HG02642 (cell line): ENCODE measurements around the gene MAGED1.
"Not testable (repeated sequence)": the region's sequence is repeated elsewhere in the genome, so short reads cannot be mapped to it uniquely, and the experiment has no call there.

Source experiments
- ATAC-seq: cut with Tn5 transposase; IDR thresholded peaks from one replicate; pipeline ENCODE4 v1.9.1; 2021; ENCODE audit warnings: mild to moderate bottlenecking; ENCODE audit not compliant: unreplicated experiment, poor library complexity

The MAGED1 gene

GRCh38 chrX:51894697-51895336 lies 1.4 kb downstream of the MAGED1 start:
- ATAC-seq = peak; percentile 54

- no peak for ATAC-seq
Measured at GRCh38 chrX:51896626-51897025, 3.2 kb downstream of the MAGED1 start.

- ATAC-seq = no peak
Measured at GRCh38 chrX:51899741-51900140, 6.3 kb downstream of the MAGED1 start.

- ATAC-seq = no peak
Measured at GRCh38 chrX:51902510-51903050, 9.2 kb downstream of the MAGED1 start.

- not testable (repeated sequence) for ATAC-seq
Measured at GRCh38 chrX:51905152-51905551, 11.7 kb downstream of the MAGED1 start.

- no peak for ATAC-seq
Measured at GRCh38 chrX:51905711-51906110, 12.3 kb downstream of the MAGED1 start.

GRCh38 chrX:51917604-51918003 lies 24.2 kb downstream of the MAGED1 start:
- ATAC-seq = no peak

- ATAC-seq = no peak
Measured at GRCh38 chrX:51922561-51922960, 29.1 kb downstream of the MAGED1 start.

GRCh38 chrX:51931566-51932150 lies 38.2 kb downstream of the MAGED1 start:
- no peak for ATAC-seq
